ENCODE data around the gene PRKAR1A.

Gene PRKAR1A

GRCh38 chr17:68498479-68499326 is 13.5 kb upstream of the PRKAR1A start:
- Histone ChIP-seq H3K27me3 (ENCODE audit: insufficient read depth, low read depth) (no peaks in the 10 kb centered on the region), H3K4me2 (no peak overlapping the region), H3K4me1 (ENCODE audit: low read depth, poor library complexity, severe bottlenecking) (no peaks in the 10 kb centered on the region), H2AFZ (ENCODE audit: low read depth) (no peak overlapping the region), H4K20me1 (ENCODE audit: insufficient read depth) (no peaks in the 10 kb centered on the region), H3K27ac (no peak overlapping the region), H3K4me3 (IDR thresholded peaks at IDR 0.05; ENCODE audit: insufficient read depth, low read depth, low read length) (no peak overlapping the region), H3K9ac (no peak overlapping the region), H3K79me2 (ENCODE audit: insufficient read depth, low read depth) (no peaks in the 10 kb centered on the region), H3K36me3 (ENCODE audit: insufficient read depth) (no peaks in the 10 kb centered on the region)
- no peak for TF ChIP-seq CTCF (conservative IDR thresholded peaks at IDR 0.05; ENCODE audit: low read depth, low read length)

- Histone ChIP-seq H3K27me3 (ENCODE audit: insufficient read depth, low read depth) (no peaks in the 10 kb centered on the region), H3K9ac (no peak overlapping the region), H3K4me2 (no peak overlapping the region), H3K27ac (no peak overlapping the region), H3K4me1 (ENCODE audit: low read depth, poor library complexity, severe bottlenecking) (no peaks in the 10 kb centered on the region), H4K20me1 (ENCODE audit: insufficient read depth) (no peaks in the 10 kb centered on the region), H3K36me3 (ENCODE audit: insufficient read depth) (no peaks in the 10 kb centered on the region), H3K79me2 (ENCODE audit: insufficient read depth, low read depth) (no peaks in the 10 kb centered on the region), H2AFZ (ENCODE audit: low read depth) (no peak overlapping the region), H3K4me3 (IDR thresholded peaks at IDR 0.05; ENCODE audit: insufficient read depth, low read depth, low read length) (no peak overlapping the region)
- TF ChIP-seq CTCF (conservative IDR thresholded peaks at IDR 0.05; ENCODE audit: low read depth, low read length) = no peak
Measured at GRCh38 chr17:68499587-68499986, 12.6 kb upstream of the PRKAR1A start.

- H3K4me3 ChIP-seq (IDR thresholded peaks at IDR 0.05; ENCODE audit: insufficient read depth, low read depth, low read length) = no peak overlapping the region
- H2AFZ ChIP-seq (ENCODE audit: low read depth) = no peak overlapping the region
- no peaks in the 10 kb centered on the region for H3K36me3 ChIP-seq (ENCODE audit: insufficient read depth)
- no peak overlapping the region for H3K4me2 ChIP-seq
- TF ChIP-seq CTCF (conservative IDR thresholded peaks at IDR 0.05; ENCODE audit: low read depth, low read length) = no peak
- no peaks in the 10 kb centered on the region for H3K27me3 ChIP-seq (ENCODE audit: insufficient read depth, low read depth)
- no peaks in the 10 kb centered on the region for H3K4me1 ChIP-seq (ENCODE audit: low read depth, poor library complexity, severe bottlenecking)
- no peaks in the 10 kb centered on the region for H4K20me1 ChIP-seq (ENCODE audit: insufficient read depth)
- H3K9ac ChIP-seq = no peak overlapping the region
- H3K79me2 ChIP-seq (ENCODE audit: insufficient read depth, low read depth) = no peaks in the 10 kb centered on the region
- no peak overlapping the region for H3K27ac ChIP-seq
Measured at GRCh38 chr17:68501074-68501473, 11.2 kb upstream of the PRKAR1A start.

GRCh38 chr17:68505951-68506350 is 6.3 kb upstream of the PRKAR1A start:
- Histone ChIP-seq H3K79me2 (ENCODE audit: insufficient read depth, low read depth) (no peaks in the 10 kb centered on the region), H3K36me3 (ENCODE audit: insufficient read depth) (no peaks in the 10 kb centered on the region), H3K27me3 (ENCODE audit: insufficient read depth, low read depth) (no peaks in the 10 kb centered on the region), H3K4me1 (ENCODE audit: low read depth, poor library complexity, severe bottlenecking) (peaks cover 4% of the 10 kb centered on the region), H3K27ac (no peak overlapping the region), H2AFZ (ENCODE audit: low read depth) (no peak overlapping the region), H4K20me1 (ENCODE audit: insufficient read depth) (no peaks in the 10 kb centered on the region), H3K4me3 (IDR thresholded peaks at IDR 0.05; ENCODE audit: insufficient read depth, low read depth, low read length) (no peak overlapping the region), H3K4me2 (no peak overlapping the region), H3K9ac (no peak overlapping the region)
- no peak for TF ChIP-seq CTCF (conservative IDR thresholded peaks at IDR 0.05; ENCODE audit: low read depth, low read length)

Measured in KMS-11 (cell line).